SH-SY5Y (cell line): Measurements from ENCODE around the gene OR2A12.

Experiments
- GATA2 ChIP-seq: IDR thresholded peaks from 2 replicates; pipeline ENCODE4 v1.6.1; 2011; ENCODE audit warnings: mild to moderate bottlenecking, low read depth, low read length
- GATA3 ChIP-seq: IDR thresholded peaks from 2 replicates; pipeline ENCODE4 v1.6.1; 2011; ENCODE audit warnings: low read depth, mild to moderate bottlenecking, low read length, moderate library complexity

GRCh38 chr7:144069511-144069910, 16.6 kb upstream of the OR2A12 start, which contains the start of gene OR2A25:
- no peak for TF ChIP-seq GATA3
- TF ChIP-seq GATA2: no peak
